AG09309 (cell line): ENCODE measurements around the gene GRID2.

Source experiments
- DNase-seq: peaks from one replicate; pipeline ENCODE4 v3.0.0-alpha.2; 2010; ENCODE audit warnings: low read depth
- H3K4me3 ChIP-seq: 2 replicates; pipeline ENCODE4 v1.5.1; 2011; ENCODE audit warnings: mild to moderate bottlenecking, low read depth, low read length, moderate library complexity; ENCODE audit not compliant: control insufficient read depth
- TF ChIP-seq, protein P1 (sequence below): IDR thresholded peaks from 2 replicates; pipeline ENCODE4 v1.5.1; 2011; ENCODE audit warnings: mild to moderate bottlenecking, low read depth, low read length, inconsistent platforms; ENCODE audit not compliant: insufficient read depth, control insufficient read depth; ENCODE audit errors: missing control alignments

Gene GRID2

DNA sequence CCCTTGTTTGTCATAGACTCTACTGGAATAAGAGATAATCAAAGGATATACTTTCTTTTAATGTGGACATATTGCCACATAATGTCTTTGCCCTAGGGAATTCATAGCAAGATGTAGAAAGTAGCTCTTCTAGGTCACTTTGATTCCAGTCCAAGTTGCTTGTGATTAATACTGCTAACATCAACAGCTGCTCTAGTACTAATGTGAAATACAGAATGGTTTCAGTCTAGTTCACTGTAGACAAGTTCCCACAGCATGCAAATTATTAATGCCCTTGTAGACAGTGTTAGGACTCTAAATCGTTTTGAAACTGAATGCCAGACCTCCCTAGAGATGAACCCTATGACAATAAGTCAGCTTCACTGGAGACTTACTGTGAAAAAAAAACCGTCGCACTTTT lies 1030.2 kb downstream of the GRID2 start:
- no peak for DNase-seq
- H3K4me3 ChIP-seq: no peak overlapping the region
- TF ChIP-seq, protein P1, sequence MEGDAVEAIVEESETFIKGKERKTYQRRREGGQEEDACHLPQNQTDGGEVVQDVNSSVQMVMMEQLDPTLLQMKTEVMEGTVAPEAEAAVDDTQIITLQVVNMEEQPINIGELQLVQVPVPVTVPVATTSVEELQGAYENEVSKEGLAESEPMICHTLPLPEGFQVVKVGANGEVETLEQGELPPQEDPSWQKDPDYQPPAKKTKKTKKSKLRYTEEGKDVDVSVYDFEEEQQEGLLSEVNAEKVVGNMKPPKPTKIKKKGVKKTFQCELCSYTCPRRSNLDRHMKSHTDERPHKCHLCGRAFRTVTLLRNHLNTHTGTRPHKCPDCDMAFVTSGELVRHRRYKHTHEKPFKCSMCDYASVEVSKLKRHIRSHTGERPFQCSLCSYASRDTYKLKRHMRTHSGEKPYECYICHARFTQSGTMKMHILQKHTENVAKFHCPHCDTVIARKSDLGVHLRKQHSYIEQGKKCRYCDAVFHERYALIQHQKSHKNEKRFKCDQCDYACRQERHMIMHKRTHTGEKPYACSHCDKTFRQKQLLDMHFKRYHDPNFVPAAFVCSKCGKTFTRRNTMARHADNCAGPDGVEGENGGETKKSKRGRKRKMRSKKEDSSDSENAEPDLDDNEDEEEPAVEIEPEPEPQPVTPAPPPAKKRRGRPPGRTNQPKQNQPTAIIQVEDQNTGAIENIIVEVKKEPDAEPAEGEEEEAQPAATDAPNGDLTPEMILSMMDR: no peak

DNA sequence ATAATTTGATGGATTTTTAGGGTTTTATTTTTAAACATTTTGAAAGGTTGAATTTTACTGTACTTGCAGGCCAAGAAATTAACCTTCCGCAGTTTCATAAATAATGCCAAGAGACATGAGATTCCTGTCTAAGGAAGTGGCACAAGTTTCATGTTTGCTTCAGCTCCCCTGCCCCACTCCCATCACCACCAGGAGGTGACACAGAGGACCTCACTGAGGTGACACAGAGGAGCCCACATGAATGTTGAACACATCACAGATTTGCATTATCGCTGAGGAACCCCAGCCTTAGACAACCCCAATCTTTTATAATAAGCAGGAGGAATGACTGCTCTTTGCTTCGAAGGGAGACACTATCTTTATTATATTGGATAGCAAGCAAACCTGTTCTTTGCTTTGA lies 1033.4 kb downstream of the GRID2 start:
- H3K4me3 ChIP-seq: no peak overlapping the region
- no peak for DNase-seq
- TF ChIP-seq, protein P1: no peak

DNA sequence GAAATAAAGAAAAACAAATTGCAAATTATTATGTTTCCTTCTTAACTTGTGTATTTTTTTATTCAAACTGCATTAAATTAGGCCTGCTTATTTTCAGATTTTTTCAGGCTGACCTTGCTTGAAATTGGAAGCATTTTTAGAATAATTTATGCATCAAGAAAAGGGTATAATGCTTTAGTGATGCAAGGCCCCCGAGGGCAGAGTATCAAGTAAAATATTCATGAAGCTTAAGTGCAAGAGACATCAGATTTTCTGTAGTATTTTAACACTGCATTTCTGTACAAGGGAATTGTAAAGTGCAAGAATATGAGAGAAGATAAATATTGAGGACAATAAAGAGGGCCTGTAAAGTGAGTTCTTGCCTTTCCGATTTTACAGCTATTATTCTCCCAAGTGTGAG lies 1039.0 kb downstream of the GRID2 start:
- H3K4me3 ChIP-seq: no peak overlapping the region
- TF ChIP-seq, protein P1: no peak
- no peak for DNase-seq

DNA sequence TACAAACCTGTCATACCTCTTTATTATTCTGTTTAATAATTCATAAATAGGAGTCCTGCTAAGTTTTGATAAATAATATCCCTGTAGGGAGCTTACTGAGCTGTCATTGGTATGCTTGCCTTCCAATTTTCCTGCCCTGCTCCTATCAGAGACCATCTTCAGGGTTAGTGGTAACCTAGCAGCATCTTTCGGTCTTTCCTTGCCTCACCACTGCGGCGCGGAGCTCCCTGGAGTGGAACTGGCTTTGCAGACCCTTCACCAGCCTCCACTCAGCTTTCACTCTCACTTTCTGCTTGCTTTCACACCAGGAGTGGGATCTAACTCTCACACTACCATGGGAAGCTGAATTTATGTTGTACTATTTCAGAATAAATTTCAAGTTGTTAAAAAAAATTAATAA lies 1043.1 kb downstream of the GRID2 start:
- no peak overlapping the region for H3K4me3 ChIP-seq
- TF ChIP-seq, protein P1: no peak
- DNase-seq: no peak

DNA sequence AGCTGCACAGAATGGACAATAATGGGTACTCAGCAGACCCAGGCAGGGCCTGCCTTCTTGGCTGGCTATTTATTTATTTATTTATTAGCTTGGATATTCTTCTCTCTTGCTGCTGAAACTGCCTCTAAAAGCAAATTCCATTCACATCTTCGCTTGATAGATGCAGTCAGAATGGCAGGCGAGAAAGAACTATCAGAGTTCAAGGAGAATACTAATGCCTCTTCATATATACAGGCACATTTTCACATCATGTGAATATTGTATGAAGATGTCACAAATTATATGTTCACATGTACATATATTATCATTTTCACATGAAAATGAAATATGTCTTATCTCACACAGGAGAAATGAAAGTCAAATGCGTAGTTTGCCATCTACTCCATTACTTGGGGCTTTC lies 1045.1 kb downstream of the GRID2 start:
- DNase-seq: no peak
- TF ChIP-seq, protein P1: no peak
- no peak overlapping the region for H3K4me3 ChIP-seq

DNA sequence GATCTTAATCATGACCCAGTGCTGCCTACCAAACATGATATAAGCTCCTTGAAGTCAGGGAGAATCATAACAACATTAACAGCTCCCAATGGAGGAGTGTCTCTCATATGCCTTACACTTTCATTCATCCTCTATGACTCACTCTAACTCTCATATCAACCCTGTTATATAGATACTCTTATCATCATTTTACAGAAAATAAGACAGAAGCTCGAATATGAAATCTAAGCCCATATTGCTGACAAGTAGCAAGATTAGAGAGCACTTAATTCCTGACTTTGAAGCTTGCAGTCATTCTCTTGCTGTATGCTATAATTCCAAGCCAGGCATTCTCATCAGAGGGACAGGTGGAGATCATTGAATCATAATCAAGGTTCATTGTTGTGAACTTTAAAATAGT lies 1048.1 kb downstream of the GRID2 start:
- H3K4me3 ChIP-seq: no peak overlapping the region
- TF ChIP-seq, protein P1: no peak
- DNase-seq: no peak

DNA sequence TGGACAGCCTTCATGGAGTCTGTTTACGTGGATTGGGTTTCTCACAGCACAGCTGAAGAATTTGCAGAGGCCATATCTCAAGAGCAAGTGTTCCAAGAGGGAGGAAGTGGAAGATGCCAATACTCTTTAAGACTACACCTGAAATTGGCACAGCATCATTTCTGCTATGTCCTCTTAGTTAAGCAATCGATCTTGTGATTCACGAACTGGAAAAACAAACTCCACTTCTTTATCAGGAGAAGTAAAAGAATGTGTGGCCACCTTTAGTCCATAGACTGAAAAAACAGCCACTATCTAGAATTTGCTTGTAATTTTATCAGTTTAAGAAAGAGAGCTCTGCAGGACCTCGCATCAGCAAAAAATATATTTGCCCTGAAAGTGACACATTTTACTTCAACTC lies 1051.6 kb downstream of the GRID2 start:
- H3K4me3 ChIP-seq: no peak overlapping the region
- TF ChIP-seq, protein P1: no peak
- no peak for DNase-seq
